ENCODE results near the gene JARID2.

The JARID2 gene

GRCh38 chr6:15338476-15338875, 92.6 kb downstream of the JARID2 start:
- DNase-seq: no peak

- DNase-seq: no peak
Observed at GRCh38 chr6:15339081-15339480, 93.2 kb downstream of the JARID2 start.

GRCh38 chr6:15340105-15340601, 94.3 kb downstream of the JARID2 start:
- DNase-seq: no peak

GRCh38 chr6:15340775-15341174, 94.9 kb downstream of the JARID2 start:
- no peak for DNase-seq

- DNase-seq: no peak
Observed at GRCh38 chr6:15341311-15342001, 95.6 kb downstream of the JARID2 start.

- DNase-seq: no peak
Observed at GRCh38 chr6:15342114-15342513, 96.2 kb downstream of the JARID2 start.

- no peak for DNase-seq
Observed at GRCh38 chr6:15343490-15344191, 97.8 kb downstream of the JARID2 start.

- DNase-seq: no peak
Observed at GRCh38 chr6:15344192-15344519, 98.3 kb downstream of the JARID2 start.

- DNase-seq: no peak
Observed at GRCh38 chr6:15344831-15345230, 99.0 kb downstream of the JARID2 start.

GRCh38 chr6:15346315-15346714, 100.4 kb downstream of the JARID2 start:
- no peak for DNase-seq

GRCh38 chr6:15348528-15348927, 102.7 kb downstream of the JARID2 start:
- no peak for DNase-seq

- DNase-seq: no peak
Observed at GRCh38 chr6:15349379-15349778, 103.5 kb downstream of the JARID2 start.

GRCh38 chr6:15350386-15351083, 104.7 kb downstream of the JARID2 start:
- no peak for DNase-seq

GRCh38 chr6:15351631-15352030, 105.8 kb downstream of the JARID2 start:
- no peak for DNase-seq

- no peak for DNase-seq
Observed at GRCh38 chr6:15352220-15352619, 106.4 kb downstream of the JARID2 start.

- no peak for DNase-seq
Observed at GRCh38 chr6:15352845-15353244, 107.0 kb downstream of the JARID2 start.

GRCh38 chr6:15355683-15356099, 109.8 kb downstream of the JARID2 start:
- DNase-seq: no peak

GRCh38 chr6:15356179-15356578, 110.3 kb downstream of the JARID2 start:
- no peak for DNase-seq

GRCh38 chr6:15356937-15357336, 111.1 kb downstream of the JARID2 start:
- DNase-seq: no peak

GRCh38 chr6:15357782-15358181, 111.9 kb downstream of the JARID2 start:
- DNase-seq: no peak

- DNase-seq: no peak
Observed at GRCh38 chr6:15358579-15359327, 112.9 kb downstream of the JARID2 start.

- DNase-seq: no peak
Observed at GRCh38 chr6:15359335-15359862, 113.5 kb downstream of the JARID2 start.

- no peak for DNase-seq
Observed at GRCh38 chr6:15360300-15360699, 114.4 kb downstream of the JARID2 start.

Data from NCI-H1930 (cell line).